GM18526 (cell line): Measurements from ENCODE around the gene PRUNE2.

Source experiments
- POLR2A ChIP-seq: IDR thresholded peaks from 3 replicates; pipeline ENCODE4 v1.6.1; 2011; ENCODE audit not compliant: insufficient read length; ENCODE audit errors: extremely low read depth

Gene PRUNE2

GRCh38 chr9:76887951-76888350 is 18.0 kb downstream of the PRUNE2 start:
- no peak for TF ChIP-seq POLR2A

- TF ChIP-seq POLR2A, result no peak
Observed at GRCh38 chr9:76887003-76887821, 18.7 kb downstream of the PRUNE2 start.

GRCh38 chr9:76886318-76886717 is 19.6 kb downstream of the PRUNE2 start:
- no peak for TF ChIP-seq POLR2A

GRCh38 chr9:76884823-76885222 is 21.1 kb downstream of the PRUNE2 start:
- TF ChIP-seq POLR2A, result no peak

- no peak for TF ChIP-seq POLR2A
Observed at GRCh38 chr9:76883341-76883855, 22.5 kb downstream of the PRUNE2 start.

- no peak for TF ChIP-seq POLR2A
Observed at GRCh38 chr9:76882686-76883085, 23.2 kb downstream of the PRUNE2 start.

GRCh38 chr9:76880210-76880609 is 25.7 kb downstream of the PRUNE2 start:
- TF ChIP-seq POLR2A, result no peak

GRCh38 chr9:76878933-76879332 is 27.0 kb downstream of the PRUNE2 start:
- TF ChIP-seq POLR2A, result no peak

- TF ChIP-seq POLR2A, result no peak
Observed at GRCh38 chr9:76877961-76878360, 28.0 kb downstream of the PRUNE2 start.

GRCh38 chr9:76876098-76876497 is 29.8 kb downstream of the PRUNE2 start:
- no peak for TF ChIP-seq POLR2A

- no peak for TF ChIP-seq POLR2A
Observed at GRCh38 chr9:76873821-76874220, 32.1 kb downstream of the PRUNE2 start.

- no peak for TF ChIP-seq POLR2A
Observed at GRCh38 chr9:76873056-76873792, 32.7 kb downstream of the PRUNE2 start.

GRCh38 chr9:76868897-76869296 is 37.0 kb downstream of the PRUNE2 start:
- no peak for TF ChIP-seq POLR2A

- no peak for TF ChIP-seq POLR2A
Observed at GRCh38 chr9:76866689-76867088, 39.2 kb downstream of the PRUNE2 start.

GRCh38 chr9:76863832-76864231 is 42.1 kb downstream of the PRUNE2 start:
- TF ChIP-seq POLR2A, result no peak

- no peak for TF ChIP-seq POLR2A
Observed at GRCh38 chr9:76859860-76860259, 46.1 kb downstream of the PRUNE2 start.

GRCh38 chr9:76856016-76856415 is 49.9 kb downstream of the PRUNE2 start:
- TF ChIP-seq POLR2A, result no peak

GRCh38 chr9:76855015-76855414 is 50.9 kb downstream of the PRUNE2 start:
- TF ChIP-seq POLR2A, result no peak
